ENCODE measurements around the gene DNAH8. TPM values are rescaled to one million over a fixed set of nuclear protein-coding genes. Genes with fewer than 3 reads are reported as not detected.

The DNAH8 gene
- total and polyA plus RNA-seq, 7 donors = under 0.01 to 0.22 TPM; not detected in 5

- intact Hi-C loops (cut with DNase I) = no loop called here
- Histone ChIP-seq H3K27ac (no peak overlapping the region), H3K36me3 (no peaks in the 10 kb centered on the region), H3K4me3 (no peak overlapping the region), H3K4me1 (no peaks in the 10 kb centered on the region), H3K27me3 (no peaks in the 10 kb centered on the region), H3K9me3 (no peaks in the 10 kb centered on the region)
- TF ChIP-seq CTCF (IDR thresholded peaks at IDR 0.05) (no peak), POLR2A (IDR thresholded peaks at IDR 0.05) (no peak), POLR2AphosphoS5 (IDR thresholded peaks at IDR 0.05) (no peak), EP300 (IDR thresholded peaks at IDR 0.05) (no peak)
- DNase-seq = no peak
- 90 to 91% methylated on average over 5 of the region's 5 CpGs for WGBS, 2 donors
Measured at GRCh38 chr6:38824243-38824894, 109.3 kb downstream of the DNAH8 start.

- TF ChIP-seq POLR2AphosphoS5 (IDR thresholded peaks at IDR 0.05) (no peak), CTCF (IDR thresholded peaks at IDR 0.05) (no peak), POLR2A (IDR thresholded peaks at IDR 0.05) (no peak), EP300 (IDR thresholded peaks at IDR 0.05) (no peak)
- DNase-seq = no peak
- Histone ChIP-seq H3K36me3 (no peaks in the 10 kb centered on the region), H3K27ac (no peak overlapping the region), H3K4me1 (no peaks in the 10 kb centered on the region), H3K4me3 (no peak overlapping the region), H3K27me3 (no peaks in the 10 kb centered on the region), H3K9me3 (no peaks in the 10 kb centered on the region)
- 68 to 76% methylated on average over 2 of the region's 2 CpGs for WGBS, 2 donors
- intact Hi-C loops (cut with DNase I) = no loop called here
Measured at GRCh38 chr6:38827024-38827423, 111.9 kb downstream of the DNAH8 start.

- Histone ChIP-seq H3K4me1 (no peaks in the 10 kb centered on the region), H3K27ac (no peak overlapping the region), H3K4me3 (no peak overlapping the region), H3K36me3 (no peaks in the 10 kb centered on the region), H3K27me3 (no peaks in the 10 kb centered on the region), H3K9me3 (no peaks in the 10 kb centered on the region)
- intact Hi-C loops (cut with DNase I) = no loop called here
- no peak for TF ChIP-seq CTCF (IDR thresholded peaks at IDR 0.05)
- TF ChIP-seq POLR2A (IDR thresholded peaks at IDR 0.05) = no peak
- no peak for TF ChIP-seq EP300 (IDR thresholded peaks at IDR 0.05)
- no peak for TF ChIP-seq POLR2AphosphoS5 (IDR thresholded peaks at IDR 0.05)
- DNase-seq = no peak
Measured at GRCh38 chr6:38831865-38832264, 116.8 kb downstream of the DNAH8 start.

- no peaks in the 10 kb centered on the region for H3K9me3 ChIP-seq
- H3K27me3 ChIP-seq = no peaks in the 10 kb centered on the region
- intact Hi-C loops (cut with DNase I) = no loop called here
- WGBS, 2 donors = 92 to 96% methylated on average over 1 of the region's 1 CpG
- H3K4me1 ChIP-seq = no peaks in the 10 kb centered on the region
- no peak overlapping the region for H3K4me3 ChIP-seq
- H3K27ac ChIP-seq = no peak overlapping the region
- no peaks in the 10 kb centered on the region for H3K36me3 ChIP-seq
- DNase-seq = no peak
- TF ChIP-seq EP300 (IDR thresholded peaks at IDR 0.05) = no peak
- TF ChIP-seq POLR2A (IDR thresholded peaks at IDR 0.05) = no peak
- TF ChIP-seq POLR2AphosphoS5 (IDR thresholded peaks at IDR 0.05) = no peak
- TF ChIP-seq CTCF (IDR thresholded peaks at IDR 0.05) = no peak
Measured at GRCh38 chr6:38833320-38833719, 118.2 kb downstream of the DNAH8 start.

- H3K4me1 ChIP-seq = no peaks in the 10 kb centered on the region
- no peak overlapping the region for H3K27ac ChIP-seq
- DNase-seq = no peak
- no peaks in the 10 kb centered on the region for H3K36me3 ChIP-seq
- WGBS, 2 donors = 75 to 77% methylated on average over 1 of the region's 1 CpG
- intact Hi-C loops (cut with DNase I) = no loop called here
- no peak for TF ChIP-seq EP300 (IDR thresholded peaks at IDR 0.05)
- H3K9me3 ChIP-seq = no peaks in the 10 kb centered on the region
- no peak overlapping the region for H3K4me3 ChIP-seq
- no peaks in the 10 kb centered on the region for H3K27me3 ChIP-seq
Measured at GRCh38 chr6:38836585-38836984, 121.5 kb downstream of the DNAH8 start.

All from sigmoid colon (tissue), 7 donors.